A549 (cell line): ENCODE measurements around the gene ZNF654. TPM values are rescaled to one million over a fixed set of nuclear protein-coding genes. Genes with fewer than 3 reads are reported as not detected.
A peak's percentile ranks its signal among the peaks of the same experiment; 100 is the strongest.

Experiments used
- ATAC-seq, 2 experiments: fragments of 200-7000 bp in 1 of 2; fragments of >200 bp in 1 of 2; cut with Nextera tagmentation in 1 of 2; cut with Tn5 transposase in 1 of 2; 3 replicates each; pipeline versions ENCODE4 v1.8.0 to v1.9.1; 2018 to 2020; ENCODE audit warnings: mild to moderate bottlenecking in 1 of 2, moderate library complexity in 1 of 2
- CTCF ChIA-PET: fragments of 300-600 bp; sonication (Branson Sonifier 250); formaldehyde crosslinking; extraction: SDS; loops from one replicate; lab custom pipeline; 2021; ENCODE audit warnings: antibody characterized with exemption, inconsistent platforms; lab: Yijun Ruan, JAX
- POLR2A ChIA-PET: fragments of 350-600 bp; formaldehyde crosslinking; extraction: SDS; loops from one replicate; lab custom pipeline; 2021; ENCODE audit warnings: antibody characterized with exemption, inconsistent platforms; lab: Yijun Ruan, JAX
- DNase-seq, 2 experiments: peaks; one replicate each; pipeline versions ENCODE4 v3.0.0 to v3.0.0-alpha.2; 2011 to 2016; ENCODE audit warnings: low read depth in 1 of 2, low spot score in 1 of 2
- FAIRE-seq: peaks from 2 replicates; lab custom pipeline; 2011; peaks lifted over from hg19 to GRCh38; lab: Jason Lieb, UNC
- H3K27ac ChIP-seq, 2 experiments: fragments of >200 bp; sonication (Bioruptor Twin); formaldehyde crosslinking; 3 replicates each; pipeline ENCODE4 v1.5.1; 2016 to 2017
- H3K4me1 ChIP-seq: fragments of >200 bp; sonication (Bioruptor Twin); formaldehyde crosslinking; 3 replicates; pipeline ENCODE4 v1.6.1; 2016
- H3K4me2 ChIP-seq: fragments of >200 bp; sonication (Bioruptor Twin); formaldehyde crosslinking; 3 replicates; pipeline ENCODE4 v1.6.1; 2016
- H3K4me3 ChIP-seq: fragments of >200 bp; sonication (Bioruptor Twin); formaldehyde crosslinking; 3 replicates; pipeline ENCODE4 v1.5.1; 2016
- H3K9me3 ChIP-seq: fragments of >200 bp; sonication (Bioruptor Twin); formaldehyde crosslinking; 3 replicates; pipeline ENCODE4 v1.6.1; 2016
- BHLHE40 ChIP-seq: IDR thresholded peaks from 2 replicates; pipeline ENCODE4 v1.6.1; 2012; ENCODE audit warnings: low read depth, low read length, inconsistent platforms
- CEBPB ChIP-seq, 2 experiments: fragments of >200 bp in 1 of 2; sonication (Bioruptor Twin) in 1 of 2; formaldehyde crosslinking in 1 of 2; IDR thresholded peaks; 2 replicates each; pipeline ENCODE4 v1.6.1; 2012 to 2016
- CHD2 ChIP-seq: fragments of 150-350 bp; IDR thresholded peaks from 2 replicates; pipeline ENCODE4 v1.6.1; 2014; ENCODE audit warnings: low read length; ENCODE audit not compliant: partially characterized antibody
- ESRRA ChIP-seq: fragments of 150-350 bp; IDR thresholded peaks from 2 replicates; pipeline ENCODE4 v1.6.1; 2014; ENCODE audit warnings: mild to moderate bottlenecking, low read length, borderline replicate concordance
- FOSB ChIP-seq: fragments of 250-450 bp; sonication (Bioruptor Pico); IDR thresholded peaks from 2 replicates; pipeline ENCODE4 v1.5.0; 2020; ENCODE audit warnings: mild to moderate bottlenecking, moderate library complexity
- FOXS1 ChIP-seq: fragments of 250-450 bp; sonication (Bioruptor Pico); IDR thresholded peaks from 2 replicates; pipeline ENCODE4 v1.5.0; 2020; ENCODE audit warnings: mild to moderate bottlenecking, moderate library complexity
- GATA3 ChIP-seq: IDR thresholded peaks from 2 replicates; pipeline ENCODE4 v1.6.1; 2012; ENCODE audit warnings: borderline replicate concordance
- HDAC2 ChIP-seq: fragments of 200-600 bp; sonication (generic); IDR thresholded peaks from 2 replicates; pipeline ENCODE4 v1.6.1; 2016
- HEYL ChIP-seq: fragments of 250-450 bp; sonication (Bioruptor Pico); IDR thresholded peaks from 2 replicates; pipeline ENCODE4 v1.8.0; 2021; ENCODE audit warnings: mild to moderate bottlenecking, moderate library complexity
- HOXB13 ChIP-seq: fragments of 250-450 bp; sonication (Bioruptor Pico); IDR thresholded peaks from 2 replicates; pipeline ENCODE4 v1.5.0; 2020; ENCODE audit warnings: low read depth, mild to moderate bottlenecking, moderate library complexity
- HOXB5 ChIP-seq: fragments of 250-450 bp; sonication (Bioruptor Pico); IDR thresholded peaks from 2 replicates; pipeline ENCODE4 v1.5.0; 2020; ENCODE audit warnings: mild to moderate bottlenecking, moderate library complexity
- KDM1A ChIP-seq: fragments of 200-600 bp; sonication (generic); IDR thresholded peaks from 2 replicates; pipeline ENCODE4 v1.6.1; 2016; ENCODE audit warnings: low read depth, mild to moderate bottlenecking
- MAX ChIP-seq: IDR thresholded peaks from 2 replicates; pipeline ENCODE4 v1.6.1; 2012
- RAD21 ChIP-seq, 2 experiments: fragments of >200 bp in 1 of 2; sonication (Bioruptor Twin) in 1 of 2; formaldehyde crosslinking in 1 of 2; IDR thresholded peaks in 1 of 2; conservative IDR thresholded peaks in 1 of 2; 2 replicates in 1 of 2; 3 replicates in 1 of 2; pipeline ENCODE4 v1.6.1; 2012 to 2018; ENCODE audit warnings: inconsistent platforms in 1 of 2
- RFX5 ChIP-seq: fragments of 450-650 bp; IDR thresholded peaks from 2 replicates; pipeline ENCODE4 v1.7.1; 2014; ENCODE audit warnings: antibody characterized with exemption, mild to moderate bottlenecking, moderate library complexity
- SMC3 ChIP-seq: fragments of >200 bp; sonication (Bioruptor Twin); formaldehyde crosslinking; IDR thresholded peaks from 3 replicates; pipeline ENCODE4 v1.6.1; 2018; ENCODE audit warnings: inconsistent platforms
- SREBF2 ChIP-seq: fragments of 450-650 bp; IDR thresholded peaks from 2 replicates; pipeline ENCODE4 v1.6.1; 2014; ENCODE audit warnings: mild to moderate bottlenecking, moderate library complexity
- TFCP2L1 ChIP-seq: fragments of 250-450 bp; sonication (Bioruptor Pico); IDR thresholded peaks from 2 replicates; pipeline ENCODE4 v1.5.0; 2021; ENCODE audit warnings: mild to moderate bottlenecking
- ZFP36 ChIP-seq: fragments of 450-650 bp; IDR thresholded peaks from 2 replicates; pipeline ENCODE4 v1.6.1; 2014; ENCODE audit warnings: borderline replicate concordance; ENCODE audit not compliant: partially characterized antibody
- ZNF302 ChIP-seq: fragments of 250-450 bp; sonication (Bioruptor Pico); IDR thresholded peaks from 2 replicates; pipeline ENCODE4 v1.9.0; 2021; ENCODE audit warnings: inconsistent platforms, mild to moderate bottlenecking, moderate library complexity
- WGBS: methylation state at CpG from one replicate; pipeline ENCODE4 v1.1.6; 2017; ENCODE audit errors: missing lambda C conversion rate; 5-methylcytosine and 5-hydroxymethylcytosine counted together
- polyA plus RNA-seq, 4 experiments: library from polyadenylated mRNA; depleted of rRNA in 3 of 4; stranded (reverse); fragments of >200 nt; fragmentation: RNase III in 1 of 4; extraction: RNeasy Plus Mini Kit Qiagen cat#74134 plus additional on column Dnase treatment in 1 of 4; gene quantifications; 2 replicates in 3 of 4; 3 replicates in 1 of 4; pipeline ENCODE4 v1.2.3, GENCODE V29; 2011 to 2017
- TF ChIP-seq, protein P1 (sequence below): IDR thresholded peaks from 2 replicates; pipeline ENCODE4 v1.6.1; 2012
- TF ChIP-seq, protein P2 (sequence below): fragments of >200 bp; sonication (Bioruptor Twin); formaldehyde crosslinking; IDR thresholded peaks from 3 replicates; pipeline ENCODE4 v1.6.1; 2016

The ZNF654 gene
- polyA plus RNA-seq, 2 of the 4 experiments (the other 2 are of a cell fraction), result 3.2 to 4.4 TPM

GRCh38 chr3:88031642-88032077, 27.4 kb upstream of the ZNF654 start:
- peak overlapping the region; percentile 41 for H3K4me3 ChIP-seq
- no peak for FAIRE-seq
- ChIA-PET POLR2A (no interaction called here), CTCF (interaction anchor here (0.6 to 1.6 kb wide), 3 partner anchors 11 to 1339 kb away, joined by 3 to 6 read pairs (median 5); no protein-coding TSS in a partner anchor)
- peak in 1 of 2 experiments; percentile 19 for DNase-seq
- peak overlapping the region; percentile 85 for H3K4me2 ChIP-seq
- ATAC-seq, result peak; percentile 79 to 80; a peak in 5 of 6 replicates
- peaks cover 6% of the 10 kb centered on the region; the same call in 2 of the 3 replicates for H3K4me1 ChIP-seq
- peak overlapping the region; percentile 63 to 81 for H3K27ac ChIP-seq
- H3K9me3 ChIP-seq, result no peaks in the 10 kb centered on the region
- 0% methylated on average over 1 of the region's 1 CpG for WGBS
- no peak for TF ChIP-seq ZNF302
- no peak for TF ChIP-seq TFCP2L1 (CRISPR knock-in tag)
- no peak for TF ChIP-seq CHD2
- TF ChIP-seq RFX5, result no peak

DNA sequence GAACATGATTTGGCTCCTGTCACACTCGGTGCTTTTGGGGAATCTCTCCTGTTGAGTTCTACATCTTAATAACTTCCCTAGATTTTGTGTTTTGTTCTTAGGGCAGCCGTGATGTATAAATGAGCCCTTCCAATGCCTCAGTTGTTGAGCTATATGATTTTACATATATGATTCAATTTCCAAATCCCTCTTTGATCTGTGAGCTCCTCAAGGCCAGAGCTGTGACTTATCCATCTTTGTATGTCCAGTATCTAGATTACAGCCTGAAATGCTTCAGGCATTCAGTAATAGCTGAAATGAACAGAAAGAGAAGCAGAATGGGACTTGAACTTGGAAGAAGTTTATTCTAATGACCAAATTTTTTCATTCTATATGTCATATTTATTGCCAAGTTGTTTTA, 26.8 kb upstream of the ZNF654 start:
- ATAC-seq, result peak in 1 of 2 experiments; percentile 34; a peak in 2 of 6 replicates

GRCh38 chr3:88033079-88033478, 26.0 kb upstream of the ZNF654 start:
- Histone ChIP-seq H3K27ac (no peak overlapping the region), H3K9me3 (no peaks in the 10 kb centered on the region), H3K4me3 (no peak overlapping the region), H3K4me2 (no peak overlapping the region; the same call in 2 of the 3 replicates), H3K4me1 (peaks cover 6% of the 10 kb centered on the region; the same call in 2 of the 3 replicates)
- 80% methylated on average over 2 of the region's 2 CpGs for WGBS
- no peak for ATAC-seq
- TF ChIP-seq HOXB5 (CRISPR knock-in tag) (no peak), KDM1A (no peak)
- CTCF ChIA-PET, result interaction anchor here (1.6 kb wide), 1 partner anchor 9 kb away, joined by 6 read pairs; no protein-coding TSS in a partner anchor
- POLR2A ChIA-PET, result no interaction called here
- DNase-seq, result no peak
- FAIRE-seq, result peak; percentile 51

More for the DNA sequence above, 26.8 kb upstream of the ZNF654 start:
- POLR2A ChIA-PET, result no interaction called here
- 22% methylated on average over 2 of the region's 2 CpGs for WGBS
- CTCF ChIA-PET, result interaction anchor here (0.6 to 1.6 kb wide), 3 partner anchors 10 to 1340 kb away, joined by 3 to 6 read pairs (median 5); no protein-coding TSS in a partner anchor
- no peak for DNase-seq
- Histone ChIP-seq H3K27ac (peak overlapping the region; percentile 63 to 81), H3K4me2 (peak overlapping the region; percentile 85), H3K9me3 (no peaks in the 10 kb centered on the region), H3K4me1 (peaks cover 6% of the 10 kb centered on the region; the same call in 2 of the 3 replicates), H3K4me3 (peak overlapping the region; percentile 41)
- no peak for FAIRE-seq
- TF ChIP-seq CEBPB (IDR thresholded peaks at IDR 0.05), result no peak
- TF ChIP-seq FOSB, result no peak
- TF ChIP-seq BHLHE40, result no peak
- no peak for TF ChIP-seq ZFP36
- TF ChIP-seq HEYL (CRISPR knock-in tag), result no peak
- no peak for TF ChIP-seq GATA3
- TF ChIP-seq SMC3, result no peak
- TF ChIP-seq HDAC2, result no peak
- no peak for TF ChIP-seq MAX
- TF ChIP-seq FOXS1 (CRISPR knock-in tag), result no peak
- TF ChIP-seq, protein P1, sequence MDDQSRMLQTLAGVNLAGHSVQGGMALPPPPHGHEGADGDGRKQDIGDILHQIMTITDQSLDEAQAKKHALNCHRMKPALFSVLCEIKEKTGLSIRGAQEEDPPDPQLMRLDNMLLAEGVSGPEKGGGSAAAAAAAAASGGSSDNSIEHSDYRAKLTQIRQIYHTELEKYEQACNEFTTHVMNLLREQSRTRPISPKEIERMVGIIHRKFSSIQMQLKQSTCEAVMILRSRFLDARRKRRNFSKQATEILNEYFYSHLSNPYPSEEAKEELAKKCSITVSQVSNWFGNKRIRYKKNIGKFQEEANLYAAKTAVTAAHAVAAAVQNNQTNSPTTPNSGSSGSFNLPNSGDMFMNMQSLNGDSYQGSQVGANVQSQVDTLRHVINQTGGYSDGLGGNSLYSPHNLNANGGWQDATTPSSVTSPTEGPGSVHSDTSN, result no peak
- TF ChIP-seq KDM1A, result no peak
- TF ChIP-seq, protein P2, sequence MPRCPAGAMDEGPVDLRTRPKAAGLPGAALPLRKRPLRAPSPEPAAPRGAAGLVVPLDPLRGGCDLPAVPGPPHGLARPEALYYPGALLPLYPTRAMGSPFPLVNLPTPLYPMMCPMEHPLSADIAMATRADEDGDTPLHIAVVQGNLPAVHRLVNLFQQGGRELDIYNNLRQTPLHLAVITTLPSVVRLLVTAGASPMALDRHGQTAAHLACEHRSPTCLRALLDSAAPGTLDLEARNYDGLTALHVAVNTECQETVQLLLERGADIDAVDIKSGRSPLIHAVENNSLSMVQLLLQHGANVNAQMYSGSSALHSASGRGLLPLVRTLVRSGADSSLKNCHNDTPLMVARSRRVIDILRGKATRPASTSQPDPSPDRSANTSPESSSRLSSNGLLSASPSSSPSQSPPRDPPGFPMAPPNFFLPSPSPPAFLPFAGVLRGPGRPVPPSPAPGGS, result no peak
- no peak for TF ChIP-seq RAD21 (conservative IDR thresholded peaks at IDR 0.05 in 1 of 2, IDR thresholded peaks at IDR 0.05 in 1 of 2)
- no peak for TF ChIP-seq HOXB13 (CRISPR knock-in tag)
- TF ChIP-seq SREBF2, result no peak
- TF ChIP-seq ESRRA, result no peak
- TF ChIP-seq HOXB5 (CRISPR knock-in tag), result no peak
